Astrocyte (in vitro differentiated cells and primary cell): ENCODE measurements around the gene SOX1. TPM values are rescaled to one million over a fixed set of nuclear protein-coding genes. Genes with fewer than 3 reads are reported as not detected.

ENCODE experiments used
- DNase-seq: peaks from one replicate; pipeline ENCODE4 v3.0.0-alpha.2; 2010; ENCODE audit warnings: low read depth
- FAIRE-seq: peaks from 2 replicates; lab custom pipeline; 2011; peaks lifted over from hg19 to GRCh38; lab: Jason Lieb, UNC
- H2AFZ ChIP-seq: 2 replicates; pipeline ENCODE4 v1.6.0; 2012; ENCODE audit warnings: low read depth, low read length, inconsistent platforms
- H3K27ac ChIP-seq: 2 replicates; pipeline ENCODE4 v1.5.1; 2011; ENCODE audit warnings: low read depth, low read length, inconsistent platforms
- H3K27me3 ChIP-seq: 2 replicates; pipeline ENCODE4 v1.6.0; 2011; ENCODE audit warnings: low read length, inconsistent platforms; ENCODE audit not compliant: insufficient read depth
- H3K36me3 ChIP-seq: 2 replicates; pipeline ENCODE4 v1.5.1; 2011; ENCODE audit warnings: low read length, inconsistent platforms; ENCODE audit not compliant: insufficient read depth
- H3K4me1 ChIP-seq: 2 replicates; pipeline ENCODE4 v1.5.1; 2011; ENCODE audit warnings: low read length, inconsistent platforms; ENCODE audit not compliant: insufficient read depth
- H3K4me2 ChIP-seq: 2 replicates; pipeline ENCODE4 v1.6.0; 2012; ENCODE audit warnings: low read length, inconsistent platforms
- H3K4me3 ChIP-seq: 2 replicates; pipeline ENCODE4 v1.5.1; 2011; ENCODE audit warnings: low read depth, mild to moderate bottlenecking, low read length, inconsistent platforms; ENCODE audit not compliant: insufficient read depth
- H3K79me2 ChIP-seq: 2 replicates; pipeline ENCODE4 v1.6.0; 2012; ENCODE audit warnings: mild to moderate bottlenecking, low read length, inconsistent platforms; ENCODE audit not compliant: insufficient read depth
- H3K9ac ChIP-seq: 2 replicates; pipeline ENCODE4 v1.6.0; 2012; ENCODE audit warnings: mild to moderate bottlenecking, low read length, inconsistent platforms
- H3K9me3 ChIP-seq: 2 replicates; pipeline ENCODE4 v1.5.1; 2012; ENCODE audit warnings: low read depth, mild to moderate bottlenecking, low read length, inconsistent platforms; ENCODE audit not compliant: insufficient read depth
- H4K20me1 ChIP-seq: 2 replicates; pipeline ENCODE4 v1.6.0; 2012; ENCODE audit warnings: low read length, inconsistent platforms; ENCODE audit not compliant: insufficient read depth
- H3K27ac Mint-ChIP-seq: one replicate; pipeline ENCODE4 v1.8.0; 2021; ENCODE audit warnings: mild to moderate bottlenecking, mixed read lengths; ENCODE audit not compliant: unreplicated experiment
- H3K27me3 Mint-ChIP-seq: one replicate; pipeline ENCODE4 v1.8.0; 2021; ENCODE audit warnings: low read depth, mixed read lengths; ENCODE audit not compliant: unreplicated experiment
- H3K36me3 Mint-ChIP-seq: one replicate; pipeline ENCODE4 v1.8.0; 2021; ENCODE audit warnings: low read depth, mixed read lengths; ENCODE audit not compliant: unreplicated experiment
- H3K4me1 Mint-ChIP-seq: one replicate; pipeline ENCODE4 v1.8.0; 2021; ENCODE audit warnings: low read depth, mixed read lengths; ENCODE audit not compliant: unreplicated experiment
- H3K4me3 Mint-ChIP-seq: one replicate; pipeline ENCODE4 v1.8.0; 2021; ENCODE audit warnings: mild to moderate bottlenecking, moderate library complexity, mixed read lengths; ENCODE audit not compliant: unreplicated experiment
- H3K9me3 Mint-ChIP-seq: one replicate; pipeline ENCODE4 v1.8.0; 2021; ENCODE audit warnings: mild to moderate bottlenecking, mixed read lengths; ENCODE audit not compliant: unreplicated experiment
- CTCF ChIP-seq: IDR thresholded peaks from 2 replicates; pipeline ENCODE4 v1.5.1; 2011; ENCODE audit warnings: low read depth, mild to moderate bottlenecking, inconsistent platforms, low read length, moderate library complexity; ENCODE audit not compliant: insufficient read depth
- EZH2 ChIP-seq: IDR thresholded peaks from 2 replicates; pipeline ENCODE4 v1.6.1; 2012; ENCODE audit warnings: mild to moderate bottlenecking, low read length, inconsistent platforms; ENCODE audit not compliant: insufficient read depth
- total RNA-seq: library from RNA; stranded (reverse); gene quantifications from 2 replicates; pipeline ENCODE4 v1.2.1, GENCODE V29; 2021

SOX1 gene
- total RNA-seq, 1 donor from 2014 or later = not detected

- no peak for FAIRE-seq
- no peak overlapping the region for H3K4me3 Mint-ChIP-seq
- peaks cover 76% of the 10 kb centered on the region for H3K27me3 Mint-ChIP-seq
- H3K9ac ChIP-seq = no peak overlapping the region
- H2AFZ ChIP-seq = no peak overlapping the region
- H3K9me3 ChIP-seq = no peaks in the 10 kb centered on the region
- no peaks in the 10 kb centered on the region for H4K20me1 ChIP-seq
- no peaks in the 10 kb centered on the region for H3K79me2 ChIP-seq
- TF ChIP-seq CTCF (no peak), EZH2 (peak; percentile 35)
- H3K4me3 ChIP-seq = no peak overlapping the region
- H3K27me3 ChIP-seq = peaks cover 26% of the 10 kb centered on the region
- no peaks in the 10 kb centered on the region for H3K4me1 ChIP-seq
- H3K27ac ChIP-seq = no peak overlapping the region
- H3K36me3 Mint-ChIP-seq = no peaks in the 10 kb centered on the region
- H3K9me3 Mint-ChIP-seq = peaks cover 6% of the 10 kb centered on the region
- no peak overlapping the region for H3K4me2 ChIP-seq
- H3K36me3 ChIP-seq = no peaks in the 10 kb centered on the region
- H3K4me1 Mint-ChIP-seq = peaks cover 2% of the 10 kb centered on the region
- DNase-seq = no peak
- no peak overlapping the region for H3K27ac Mint-ChIP-seq
Observed at GRCh38 chr13:112105892-112106291, 38.9 kb downstream of the SOX1 start.

DNA sequence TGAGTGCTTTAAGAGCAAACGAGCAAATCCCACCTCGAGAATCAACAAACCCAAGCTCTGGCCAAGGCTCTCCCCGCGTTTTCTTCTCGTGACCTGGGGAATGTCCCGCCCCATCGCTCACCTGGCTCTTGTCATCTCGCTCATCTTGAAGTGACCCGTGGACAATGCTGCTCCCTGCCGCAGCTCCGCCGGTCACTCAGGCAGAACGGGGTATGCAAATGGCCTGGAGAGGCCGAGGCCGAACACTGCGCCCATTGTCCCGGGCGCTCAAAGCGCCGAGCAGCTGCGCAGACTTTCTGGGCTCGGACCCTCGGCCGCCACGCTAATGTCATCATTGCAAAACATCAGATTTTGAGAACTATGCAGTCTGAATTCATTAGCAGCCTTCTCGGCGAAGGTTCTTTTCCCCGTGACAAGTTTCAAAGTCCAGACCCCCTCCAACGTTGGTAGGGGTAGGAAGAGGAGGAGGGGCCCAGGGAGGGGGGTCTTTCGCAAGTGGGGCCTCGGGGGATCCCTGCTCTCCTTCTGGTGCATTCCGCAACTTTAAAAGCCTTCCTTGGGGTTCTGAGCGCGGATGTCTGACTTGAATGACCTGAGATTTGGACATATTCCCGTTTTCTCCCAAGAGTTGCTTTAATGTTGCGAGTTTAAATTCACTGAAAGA lies 39.7 kb downstream of the SOX1 start:
- Histone ChIP-seq H3K27me3 (peaks cover 30% of the 10 kb centered on the region), H3K4me1 (no peaks in the 10 kb centered on the region), H3K27ac (no peak overlapping the region), H3K9me3 (no peaks in the 10 kb centered on the region), H3K79me2 (no peaks in the 10 kb centered on the region), H3K9ac (no peak overlapping the region), H2AFZ (no peak overlapping the region), H3K4me3 (no peak overlapping the region), H3K4me2 (no peak overlapping the region), H4K20me1 (no peaks in the 10 kb centered on the region), H3K36me3 (no peaks in the 10 kb centered on the region)
- Mint-ChIP-seq H3K27me3 (peaks cover 74% of the 10 kb centered on the region), H3K9me3 (peaks cover 6% of the 10 kb centered on the region), H3K27ac (no peak overlapping the region), H3K36me3 (no peaks in the 10 kb centered on the region), H3K4me3 (no peak overlapping the region), H3K4me1 (peaks cover 5% of the 10 kb centered on the region)
- DNase-seq = no peak
- no peak for TF ChIP-seq CTCF
- TF ChIP-seq EZH2 = no peak
- FAIRE-seq = no peak

- no peak for DNase-seq
- no peak for FAIRE-seq
- no peaks in the 10 kb centered on the region for H3K4me1 ChIP-seq
- no peak for TF ChIP-seq EZH2
- TF ChIP-seq CTCF = no peak
- peaks cover 30% of the 10 kb centered on the region for H3K27me3 ChIP-seq
- H3K9me3 ChIP-seq = no peaks in the 10 kb centered on the region
- H4K20me1 ChIP-seq = no peaks in the 10 kb centered on the region
- H3K9me3 Mint-ChIP-seq = peaks cover 6% of the 10 kb centered on the region
- peaks cover 72% of the 10 kb centered on the region for H3K27me3 Mint-ChIP-seq
- no peak overlapping the region for H3K4me2 ChIP-seq
- peaks cover 6% of the 10 kb centered on the region for H3K4me1 Mint-ChIP-seq
- H3K27ac ChIP-seq = no peak overlapping the region
- no peak overlapping the region for H2AFZ ChIP-seq
- no peak overlapping the region for H3K4me3 ChIP-seq
- no peaks in the 10 kb centered on the region for H3K79me2 ChIP-seq
- no peaks in the 10 kb centered on the region for H3K36me3 ChIP-seq
- H3K4me3 Mint-ChIP-seq = no peak overlapping the region
- H3K27ac Mint-ChIP-seq = no peak overlapping the region
- H3K9ac ChIP-seq = no peak overlapping the region
- no peaks in the 10 kb centered on the region for H3K36me3 Mint-ChIP-seq
Observed at GRCh38 chr13:112107289-112107688, 40.3 kb downstream of the SOX1 start.
